ENCODE results near the gene KCNF1. TPM values are rescaled to one million over a fixed set of nuclear protein-coding genes. Genes with fewer than 3 reads are reported as not detected.

Gene KCNF1
- total RNA-seq, 1 experiment from 2014 or later, result 3.2 TPM

GRCh38 chr2:10931710-10932255 lies 20.0 kb downstream of the KCNF1 start:
- no peak for DNase-seq
- Histone ChIP-seq H3K4me2 (ENCODE audit: insufficient read depth, insufficient read length, low read length) (no peak overlapping the region), H3K4ac (ENCODE audit: low read depth, low read length) (no peak overlapping the region), H3K79me2 (ENCODE audit: insufficient read depth, low read length) (no peaks in the 10 kb centered on the region), H3K23ac (ENCODE audit: insufficient read length, low read depth, low read length) (no peak overlapping the region), H3K27me3 (ENCODE audit: insufficient read depth, low read length) (no peaks in the 10 kb centered on the region), H2AFZ (ENCODE audit: low read length) (no peak overlapping the region), H3T11ph (ENCODE audit: low read length) (no peak overlapping the region), H3K4me1 (ENCODE audit: insufficient read depth, low read length) (peaks cover 5% of the 10 kb centered on the region; the same call in 1 of the 2 replicates), H2BK12ac (ENCODE audit: insufficient read length, low read depth, low read length) (no peak overlapping the region), H2BK20ac (ENCODE audit: low read depth, low read length, poor library complexity, severe bottlenecking) (no peak overlapping the region), H3K23me2 (ENCODE audit: insufficient read length, low read depth, low read length, poor library complexity, severe bottlenecking) (no peaks in the 10 kb centered on the region), H4K8ac (replicated peaks; ENCODE audit: insufficient read length, low read depth, low read length) (no peak overlapping the region), H3K9ac (ENCODE audit: extremely low read depth, insufficient read length, low read length) (no peak overlapping the region), H3K14ac (ENCODE audit: insufficient read depth, low read length) (no peak overlapping the region; the same call in 1 of the 2 replicates), H4K20me1 (ENCODE audit: control insufficient read depth, insufficient read depth, insufficient read length) (no peaks in the 10 kb centered on the region), H3K18ac (ENCODE audit: insufficient read length, low read depth, low read length) (peak overlapping the region; percentile 27), H2BK120ac (ENCODE audit: low read depth, low read length, poor library complexity, severe bottlenecking) (no peak overlapping the region), H2BK5ac (ENCODE audit: insufficient read length, low read length) (no peak overlapping the region), H3K27ac (ENCODE audit: insufficient read length, low read depth, low read length) (no peak overlapping the region), H2BK15ac (ENCODE audit: low read depth, low read length) (no peak overlapping the region), H4K91ac (ENCODE audit: insufficient read length, low read depth, low read length) (no peak overlapping the region), H3K56ac (ENCODE audit: insufficient read length, low read depth, low read length) (no peak overlapping the region), H4K5ac (ENCODE audit: insufficient read length, low read depth, low read length) (no peak overlapping the region), H2AK5ac (ENCODE audit: insufficient read length, low read length) (no peak overlapping the region), H3K9me3 (ENCODE audit: control insufficient read depth, low read depth, low read length) (no peaks in the 10 kb centered on the region), H3K79me1 (ENCODE audit: insufficient read depth, low read depth, low read length, poor library complexity, severe bottlenecking) (no peaks in the 10 kb centered on the region)
- no peaks in the 10 kb centered on the region; a peak in 1 of 5 replicates for H3K9me3 Mint-ChIP-seq
- H3K27ac Mint-ChIP-seq, result no peak overlapping the region
- WGBS (ENCODE audit: extremely low coverage, insufficient read length, low lambda C conversion rate), result no CpG with 5 or more reads among the region's 14 CpGs
- H3K27me3 Mint-ChIP-seq (ENCODE audit: low read depth), result peaks cover 3% of the 10 kb centered on the region; the same call in 1 of the 2 replicates
- H3K4me1 Mint-ChIP-seq, result peaks cover 33 to 37% of the 10 kb centered on the region in 2 experiments
- H3K36me3 Mint-ChIP-seq (ENCODE audit: insufficient read depth in 1 of 3, low read depth in 3 of 3), result no peaks in the 10 kb centered on the region; a peak in 1 of 7 replicates
- no peak for TF ChIP-seq CTCF (conservative IDR thresholded peaks at IDR 0.05)
- H3K4me3 Mint-ChIP-seq, result no peak overlapping the region

Data from H9 (cell line).